A549 (cell line): ENCODE measurements around the gene PPP6R3.

Experiments used
- CBX2 ChIP-seq: fragments of 200-600 bp; sonication (generic); IDR thresholded peaks from 2 replicates; pipeline ENCODE4 v1.6.1; 2016; ENCODE audit warnings: low read depth, mild to moderate bottlenecking, borderline replicate concordance
- CTCF ChIP-seq: fragments of >200 bp; sonication (Bioruptor Twin); formaldehyde crosslinking; IDR thresholded peaks from 3 replicates; pipeline ENCODE4 v1.5.1; 2016
- ELK1 ChIP-seq: fragments of 150-350 bp; IDR thresholded peaks from 2 replicates; pipeline ENCODE4 v1.6.1; 2014; ENCODE audit warnings: low read depth, mild to moderate bottlenecking, low read length
- EP300 ChIP-seq, 2 experiments: fragments of >200 bp; sonication (Bioruptor Twin); formaldehyde crosslinking; IDR thresholded peaks; 2 replicates in 1 of 2; 3 replicates in 1 of 2; pipeline ENCODE4 v1.6.1; 2016 to 2017
- ESRRA ChIP-seq: fragments of 150-350 bp; IDR thresholded peaks from 2 replicates; pipeline ENCODE4 v1.6.1; 2014; ENCODE audit warnings: mild to moderate bottlenecking, low read length, borderline replicate concordance
- FOSL2 ChIP-seq, 2 experiments: fragments of 450-650 bp in 1 of 2; fragments of >200 bp in 1 of 2; sonication (Bioruptor Twin) in 1 of 2; formaldehyde crosslinking; IDR thresholded peaks; 2 replicates each; pipeline versions ENCODE4 v1.5.0 to v1.6.1; 2016 to 2020; ENCODE audit warnings: mild to moderate bottlenecking in 1 of 2, moderate library complexity in 1 of 2
- JUN ChIP-seq, 2 experiments: fragments of >200 bp; sonication (Bioruptor Twin); formaldehyde crosslinking; IDR thresholded peaks; 2 replicates in 1 of 2; 3 replicates in 1 of 2; pipeline ENCODE4 v1.6.1; 2016 to 2017
- MAX ChIP-seq: IDR thresholded peaks from 2 replicates; pipeline ENCODE4 v1.6.1; 2012
- MYC ChIP-seq: IDR thresholded peaks from 2 replicates; pipeline ENCODE4 v1.6.1; 2012; ENCODE audit warnings: mild to moderate bottlenecking, inconsistent platforms, low read length, improper control_type of control experiment, borderline replicate concordance
- POLR2A ChIP-seq: IDR thresholded peaks from 2 replicates; pipeline ENCODE4 v1.6.1; 2012; ENCODE audit warnings: mild to moderate bottlenecking, low read length
- RARB ChIP-seq: fragments of 250-450 bp; sonication (Bioruptor Pico); IDR thresholded peaks from 2 replicates; pipeline ENCODE4 v1.8.0; 2021; ENCODE audit warnings: mild to moderate bottlenecking, moderate library complexity
- REST ChIP-seq: fragments of 200-600 bp; sonication (generic); IDR thresholded peaks from 2 replicates; pipeline ENCODE4 v1.6.1; 2016; ENCODE audit warnings: antibody characterized with exemption, mild to moderate bottlenecking, moderate library complexity
- RFX5 ChIP-seq: fragments of 450-650 bp; IDR thresholded peaks from 2 replicates; pipeline ENCODE4 v1.7.1; 2014; ENCODE audit warnings: antibody characterized with exemption, mild to moderate bottlenecking, moderate library complexity

- TF ChIP-seq CTCF: no peak
- TF ChIP-seq CBX2: no peak
- no peak for TF ChIP-seq JUN (IDR thresholded peaks at IDR 0.05)
- no peak for TF ChIP-seq EP300 (IDR thresholded peaks at IDR 0.05)
- no peak for TF ChIP-seq MYC
- no peak for TF ChIP-seq RARB (CRISPR knock-in tag)
- no peak for TF ChIP-seq RFX5
- TF ChIP-seq ELK1: no peak
- TF ChIP-seq POLR2A: no peak
- TF ChIP-seq FOSL2 (IDR thresholded peaks at IDR 0.05): no peak
- TF ChIP-seq FOSL2 (CRISPR knock-in tag; IDR thresholded peaks at IDR 0.05): no peak
- TF ChIP-seq REST: no peak
- TF ChIP-seq ESRRA: no peak
- no peak for TF ChIP-seq MAX
These were observed 9.1 kb downstream of the PPP6R3 start for GRCh38 chr11:68469642-68470041.
